Measurements from ENCODE around the gene BTBD9.

DNA sequence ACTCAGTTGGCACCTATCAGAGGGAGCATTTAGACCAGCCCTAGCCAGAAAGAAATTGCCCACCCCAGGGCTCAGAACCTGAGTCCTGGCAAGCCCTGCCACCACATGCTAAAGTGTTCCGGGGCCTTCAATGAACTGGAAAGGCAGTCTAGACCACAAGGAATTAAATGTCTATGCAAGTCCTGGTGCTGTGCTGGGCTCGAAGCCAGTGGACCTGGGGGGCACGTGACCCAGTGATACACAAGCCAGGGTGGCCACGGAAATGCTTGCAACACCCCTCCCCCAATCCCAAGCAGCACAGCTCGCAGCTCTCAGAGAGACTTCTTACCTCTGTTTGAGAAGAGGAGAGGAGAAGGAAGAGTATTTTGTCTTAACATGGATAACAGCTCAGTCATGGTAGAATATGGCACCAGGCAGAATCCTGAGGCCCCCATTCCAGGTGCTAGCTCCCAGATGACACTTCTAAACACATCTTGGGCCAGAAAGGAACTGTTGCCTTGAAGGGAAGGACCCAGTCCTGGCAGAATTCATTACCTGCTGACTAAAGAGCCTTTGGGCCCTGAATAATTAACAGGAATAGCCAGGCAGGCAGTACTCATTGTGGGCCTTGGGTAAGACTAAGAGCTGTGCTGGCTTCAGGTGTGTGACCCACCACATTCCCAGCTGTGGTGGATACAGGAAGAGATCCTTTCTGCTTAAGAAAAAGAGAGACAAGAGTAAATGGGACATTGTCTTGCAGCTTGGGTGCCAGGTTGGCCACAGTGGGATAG is 111.3 kb downstream of the BTBD9 start:
- TF ChIP-seq POLR2A (IDR thresholded peaks at IDR 0.05) (no peak), POLR2AphosphoS5 (IDR thresholded peaks at IDR 0.05) (no peak), EP300 (IDR thresholded peaks at IDR 0.05) (no peak)
- TF ChIP-seq, protein P1, sequence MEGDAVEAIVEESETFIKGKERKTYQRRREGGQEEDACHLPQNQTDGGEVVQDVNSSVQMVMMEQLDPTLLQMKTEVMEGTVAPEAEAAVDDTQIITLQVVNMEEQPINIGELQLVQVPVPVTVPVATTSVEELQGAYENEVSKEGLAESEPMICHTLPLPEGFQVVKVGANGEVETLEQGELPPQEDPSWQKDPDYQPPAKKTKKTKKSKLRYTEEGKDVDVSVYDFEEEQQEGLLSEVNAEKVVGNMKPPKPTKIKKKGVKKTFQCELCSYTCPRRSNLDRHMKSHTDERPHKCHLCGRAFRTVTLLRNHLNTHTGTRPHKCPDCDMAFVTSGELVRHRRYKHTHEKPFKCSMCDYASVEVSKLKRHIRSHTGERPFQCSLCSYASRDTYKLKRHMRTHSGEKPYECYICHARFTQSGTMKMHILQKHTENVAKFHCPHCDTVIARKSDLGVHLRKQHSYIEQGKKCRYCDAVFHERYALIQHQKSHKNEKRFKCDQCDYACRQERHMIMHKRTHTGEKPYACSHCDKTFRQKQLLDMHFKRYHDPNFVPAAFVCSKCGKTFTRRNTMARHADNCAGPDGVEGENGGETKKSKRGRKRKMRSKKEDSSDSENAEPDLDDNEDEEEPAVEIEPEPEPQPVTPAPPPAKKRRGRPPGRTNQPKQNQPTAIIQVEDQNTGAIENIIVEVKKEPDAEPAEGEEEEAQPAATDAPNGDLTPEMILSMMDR (IDR thresholded peaks at IDR 0.05), result no peak
